ENCODE results near the gene KLF15.

- TF ChIP-seq, protein P1, sequence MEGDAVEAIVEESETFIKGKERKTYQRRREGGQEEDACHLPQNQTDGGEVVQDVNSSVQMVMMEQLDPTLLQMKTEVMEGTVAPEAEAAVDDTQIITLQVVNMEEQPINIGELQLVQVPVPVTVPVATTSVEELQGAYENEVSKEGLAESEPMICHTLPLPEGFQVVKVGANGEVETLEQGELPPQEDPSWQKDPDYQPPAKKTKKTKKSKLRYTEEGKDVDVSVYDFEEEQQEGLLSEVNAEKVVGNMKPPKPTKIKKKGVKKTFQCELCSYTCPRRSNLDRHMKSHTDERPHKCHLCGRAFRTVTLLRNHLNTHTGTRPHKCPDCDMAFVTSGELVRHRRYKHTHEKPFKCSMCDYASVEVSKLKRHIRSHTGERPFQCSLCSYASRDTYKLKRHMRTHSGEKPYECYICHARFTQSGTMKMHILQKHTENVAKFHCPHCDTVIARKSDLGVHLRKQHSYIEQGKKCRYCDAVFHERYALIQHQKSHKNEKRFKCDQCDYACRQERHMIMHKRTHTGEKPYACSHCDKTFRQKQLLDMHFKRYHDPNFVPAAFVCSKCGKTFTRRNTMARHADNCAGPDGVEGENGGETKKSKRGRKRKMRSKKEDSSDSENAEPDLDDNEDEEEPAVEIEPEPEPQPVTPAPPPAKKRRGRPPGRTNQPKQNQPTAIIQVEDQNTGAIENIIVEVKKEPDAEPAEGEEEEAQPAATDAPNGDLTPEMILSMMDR (optimal IDR thresholded peaks at IDR 0.05 in 1 of 3, IDR thresholded peaks at IDR 0.05 in 1 of 3, conservative IDR thresholded peaks at IDR 0.05 in 1 of 3; ENCODE audit: extremely low read depth in 1 of 3, insufficient read depth in 2 of 3, low read length in 3 of 3), result no peak
- no peak for TF ChIP-seq EZH2 (IDR thresholded peaks at IDR 0.05; ENCODE audit: low read length)
Observed at GRCh38 chr3:126352476-126353454, 4.4 kb downstream of the KLF15 start.
